Measurements from ENCODE around the gene GRK5. TPM values are rescaled to one million over a fixed set of nuclear protein-coding genes. Genes with fewer than 3 reads are reported as not detected.

Gene GRK5
- total RNA-seq, 1 experiment from 2014 or later = 2.3 TPM

GRCh38 chr10:119450606-119451299 lies 243.4 kb downstream of the GRK5 start:
- CTCF ChIA-PET = interaction anchor here (1.2 to 3.9 kb wide), 3 partner anchors 39 to 252 kb away, joined by 4 to 24 read pairs (median 5); partner anchors contain the start of gene GRK5

GRCh38 chr10:119451300-119451896 lies 244.0 kb downstream of the GRK5 start:
- no peak for TF ChIP-seq ESRRA (CRISPR knock-in tag; IDR thresholded peaks at IDR 0.05; ENCODE audit: borderline replicate concordance)
- no peak for TF ChIP-seq ZNF317 (CRISPR knock-in tag; IDR thresholded peaks at IDR 0.05; ENCODE audit: borderline replicate concordance, low read depth)
- TF ChIP-seq ZNF671 (CRISPR knock-in tag; IDR thresholded peaks at IDR 0.05) = no peak
- TF ChIP-seq SMAD4 (CRISPR knock-in tag; IDR thresholded peaks at IDR 0.05) = no peak
- TF ChIP-seq JUN (CRISPR knock-in tag; IDR thresholded peaks at IDR 0.05) = no peak
- TF ChIP-seq AR (CRISPR knock-in tag; IDR thresholded peaks at IDR 0.05) = no peak
- no peak for TF ChIP-seq NFE2L1 (CRISPR knock-in tag; IDR thresholded peaks at IDR 0.05)
- no peak for TF ChIP-seq KAT7 (CRISPR knock-in tag; IDR thresholded peaks at IDR 0.05; ENCODE audit: borderline replicate concordance)
- no peak for TF ChIP-seq ZNF232 (CRISPR knock-in tag; IDR thresholded peaks at IDR 0.05)
- no peak for TF ChIP-seq IRF1 (CRISPR knock-in tag; IDR thresholded peaks at IDR 0.05)
- TF ChIP-seq CTCF (IDR thresholded peaks at IDR 0.05) = no peak
- ATAC-seq (no peak), DNase-seq (ENCODE audit: low spot score) (no peak)
- Mint-ChIP-seq H3K4me3 (no peak overlapping the region), H3K9me3 (no peaks in the 10 kb centered on the region), H3K4me1 (peaks cover 18% of the 10 kb centered on the region), H3K36me3 (no peaks in the 10 kb centered on the region), H3K27me3 (ENCODE audit: low read depth) (no peaks in the 10 kb centered on the region), H3K27ac (no peak overlapping the region)
- CTCF ChIA-PET = interaction anchor here (1.2 to 1.4 kb wide), 3 partner anchors 39 to 245 kb away, joined by 3 to 5 read pairs (median 4); partner anchors contain the start of gene GRK5
- POLR2A ChIA-PET = no interaction called here

More at GRCh38 chr10:119450606-119451299, 243.4 kb downstream of the GRK5 start:
- no peak for TF ChIP-seq KAT7 (CRISPR knock-in tag; IDR thresholded peaks at IDR 0.05; ENCODE audit: borderline replicate concordance)
- no peak for TF ChIP-seq NR3C1 (CRISPR knock-in tag; conservative IDR thresholded peaks at IDR 0.05; ENCODE audit: low read depth)
- no peak for ATAC-seq
- Mint-ChIP-seq H3K4me3 (no peak overlapping the region), H3K9me3 (no peaks in the 10 kb centered on the region), H3K36me3 (no peaks in the 10 kb centered on the region), H3K27ac (no peak overlapping the region), H3K27me3 (ENCODE audit: low read depth) (no peaks in the 10 kb centered on the region), H3K4me1 (peaks cover 18% of the 10 kb centered on the region)
- no peak for DNase-seq (ENCODE audit: low spot score)
- POLR2A ChIA-PET = no interaction called here

GRCh38 chr10:119452396-119452795 lies 245.0 kb downstream of the GRK5 start:
- Mint-ChIP-seq H3K9me3 (no peaks in the 10 kb centered on the region), H3K4me3 (no peak overlapping the region), H3K4me1 (peaks cover 18% of the 10 kb centered on the region), H3K36me3 (no peaks in the 10 kb centered on the region), H3K27me3 (ENCODE audit: low read depth) (no peaks in the 10 kb centered on the region), H3K27ac (no peak overlapping the region)
- ATAC-seq (no peak), DNase-seq (ENCODE audit: low spot score) (no peak)
- POLR2A ChIA-PET = no interaction called here
- CTCF ChIA-PET = interaction anchor here (1.0 to 1.4 kb wide), 2 partner anchors 243 to 253 kb away, joined by 3 read pairs; no protein-coding TSS in a partner anchor
- TF ChIP-seq SP1 (CRISPR knock-in tag; conservative IDR thresholded peaks at IDR 0.05) (no peak), AR (CRISPR knock-in tag; IDR thresholded peaks at IDR 0.05) (no peak), KAT7 (CRISPR knock-in tag; IDR thresholded peaks at IDR 0.05; ENCODE audit: borderline replicate concordance) (no peak), USF2 (CRISPR knock-in tag; IDR thresholded peaks at IDR 0.05) (no peak), ZNF396 (CRISPR knock-in tag; IDR thresholded peaks at IDR 0.05; ENCODE audit: borderline replicate concordance) (no peak), OVOL2 (CRISPR knock-in tag; IDR thresholded peaks at IDR 0.05; ENCODE audit: borderline replicate concordance) (no peak)
